HEK293 (cell line): ENCODE measurements around the gene ZNF536.

ENCODE experiments used
- YY1 ChIP-seq: fragments of 450-650 bp; formaldehyde crosslinking; IDR thresholded peaks from 2 replicates; pipeline ENCODE4 v1.5.1; 2018; ENCODE audit warnings: missing biosample characterization, missing genetic modification characterization
- ZBTB21 ChIP-seq: fragments of 450-650 bp; formaldehyde crosslinking; IDR thresholded peaks from 2 replicates; pipeline ENCODE4 v1.5.1; 2017; ENCODE audit warnings: missing biosample characterization, missing genetic modification characterization
- ZNF394 ChIP-seq: fragments of 450-650 bp; formaldehyde crosslinking; IDR thresholded peaks from 2 replicates; pipeline ENCODE4 v1.5.1; 2016; ENCODE audit warnings: missing biosample characterization, missing genetic modification characterization, mild to moderate bottlenecking, moderate library complexity, borderline replicate concordance
- ZNF423 ChIP-seq: fragments of 450-650 bp; formaldehyde crosslinking; IDR thresholded peaks from 2 replicates; pipeline ENCODE4 v1.5.1; 2016; ENCODE audit warnings: missing biosample characterization, missing genetic modification characterization
- ZNF768 ChIP-seq: fragments of 450-650 bp; formaldehyde crosslinking; IDR thresholded peaks from 2 replicates; pipeline ENCODE4 v1.5.1; 2018; ENCODE audit warnings: missing biosample characterization, mild to moderate bottlenecking, missing genetic modification characterization
- ZNF785 ChIP-seq: fragments of 450-650 bp; formaldehyde crosslinking; IDR thresholded peaks from 2 replicates; pipeline ENCODE4 v1.5.1; 2016; ENCODE audit warnings: missing biosample characterization, missing genetic modification characterization
- TF ChIP-seq, protein P1 (sequence below): fragments of 450-650 bp; formaldehyde crosslinking; IDR thresholded peaks from 2 replicates; pipeline ENCODE4 v1.5.1; 2016; ENCODE audit warnings: missing biosample characterization, missing genetic modification characterization

DNA sequence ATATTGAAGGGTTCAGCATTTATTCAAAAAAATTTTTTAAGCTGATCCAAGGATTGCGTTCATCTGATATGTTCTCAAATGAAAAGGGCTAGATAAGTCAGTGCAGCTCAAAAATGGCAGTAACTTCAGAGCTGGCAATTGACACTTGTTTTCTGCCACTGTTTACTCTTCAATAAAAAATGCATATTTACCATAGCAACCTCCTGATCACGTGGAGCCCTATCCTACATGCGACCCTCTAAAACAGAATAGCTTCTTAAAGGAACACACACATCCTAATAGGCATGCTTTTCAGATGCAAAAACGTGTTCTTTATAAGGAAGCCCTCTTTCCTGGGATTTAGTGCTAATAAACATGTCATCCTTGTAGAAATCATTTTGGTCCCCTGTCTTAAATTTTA lies 150.2 kb downstream of the ZNF536 start:
- TF ChIP-seq YY1 (tag by site-specific recombination) (no peak), ZNF423 (tag by site-specific recombination) (no peak), ZBTB21 (tag by site-specific recombination) (no peak), ZNF394 (tag by site-specific recombination) (no peak), ZNF768 (tag by site-specific recombination) (no peak), ZNF785 (tag by site-specific recombination) (no peak)
- TF ChIP-seq, protein P1, sequence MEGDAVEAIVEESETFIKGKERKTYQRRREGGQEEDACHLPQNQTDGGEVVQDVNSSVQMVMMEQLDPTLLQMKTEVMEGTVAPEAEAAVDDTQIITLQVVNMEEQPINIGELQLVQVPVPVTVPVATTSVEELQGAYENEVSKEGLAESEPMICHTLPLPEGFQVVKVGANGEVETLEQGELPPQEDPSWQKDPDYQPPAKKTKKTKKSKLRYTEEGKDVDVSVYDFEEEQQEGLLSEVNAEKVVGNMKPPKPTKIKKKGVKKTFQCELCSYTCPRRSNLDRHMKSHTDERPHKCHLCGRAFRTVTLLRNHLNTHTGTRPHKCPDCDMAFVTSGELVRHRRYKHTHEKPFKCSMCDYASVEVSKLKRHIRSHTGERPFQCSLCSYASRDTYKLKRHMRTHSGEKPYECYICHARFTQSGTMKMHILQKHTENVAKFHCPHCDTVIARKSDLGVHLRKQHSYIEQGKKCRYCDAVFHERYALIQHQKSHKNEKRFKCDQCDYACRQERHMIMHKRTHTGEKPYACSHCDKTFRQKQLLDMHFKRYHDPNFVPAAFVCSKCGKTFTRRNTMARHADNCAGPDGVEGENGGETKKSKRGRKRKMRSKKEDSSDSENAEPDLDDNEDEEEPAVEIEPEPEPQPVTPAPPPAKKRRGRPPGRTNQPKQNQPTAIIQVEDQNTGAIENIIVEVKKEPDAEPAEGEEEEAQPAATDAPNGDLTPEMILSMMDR (tag by site-specific recombination), result no peak
